C4-2B (cell line): ENCODE measurements around the gene SRRT.

ENCODE experiments used
- H3K27ac ChIP-seq: fragments of 450-650 bp; 2 replicates; pipeline ENCODE4 v1.5.1; 2017
- CTCF ChIP-seq: fragments of 450-650 bp; conservative IDR thresholded peaks from 2 replicates; pipeline ENCODE4 v1.5.1; 2017; ENCODE audit warnings: mild to moderate bottlenecking
- ZFX ChIP-seq: fragments of 450-650 bp; IDR thresholded peaks from 2 replicates; pipeline ENCODE4 v1.6.1; 2017

The SRRT gene

GRCh38 chr7:100874577-100875355 lies at the start of gene SRRT:
Gene SRRT, plus strand, starts transcription at chr7:100875103. Its CDS starts 488 bp downstream, at chr7:100875591.
- peak within 1 kb of the TSS; percentile 97 for H3K27ac ChIP-seq
- TF ChIP-seq ZFX (peak; percentile 82; the same call in 1 of the 2 replicates), CTCF (no peak)

GRCh38 chr7:100825215-100825671 lies 49.7 kb upstream of the SRRT start:
- TF ChIP-seq CTCF = no peak
- no peak for TF ChIP-seq ZFX
- H3K27ac ChIP-seq = no peak overlapping the region

- TF ChIP-seq CTCF = no peak
- no peak for TF ChIP-seq ZFX
- peak overlapping the region; percentile 77; the same call in 1 of the 2 replicates for H3K27ac ChIP-seq
Measured at GRCh38 chr7:100825751-100826513, 49.0 kb upstream of the SRRT start.

- TF ChIP-seq ZFX (peak; percentile 85; the same call in 1 of the 2 replicates), CTCF (no peak)
- H3K27ac ChIP-seq = peak overlapping the region; percentile 77
Measured at GRCh38 chr7:100826514-100827329, 48.2 kb upstream of the SRRT start.

GRCh38 chr7:100827330-100828226 lies 47.3 kb upstream of the SRRT start, which contains the start of gene EPHB4:
Gene EPHB4, minus strand, starts transcription at chr7:100827523. Its CDS starts 493 bp downstream, at chr7:100827030.
- peak within 1 kb of the TSS; percentile 77 for H3K27ac ChIP-seq
- TF ChIP-seq CTCF (no peak), ZFX (0 out of 2 replicates have a peak, but pooled peaks have one; percentile 73)

GRCh38 chr7:100829150-100829716 lies 45.7 kb upstream of the SRRT start:
- no peak for TF ChIP-seq CTCF
- no peak for TF ChIP-seq ZFX
- no peak overlapping the region for H3K27ac ChIP-seq
